LNCAP (cell line): Measurements from ENCODE around the gene BFSP2.

Source experiments
- CTCF ChIP-seq: fragments of 450-650 bp; IDR thresholded peaks from 2 replicates; pipeline ENCODE4 v1.5.1; 2017; ENCODE audit warnings: mild to moderate bottlenecking

The BFSP2 gene

GRCh38 chr3:133467780-133468179 is 67.9 kb downstream of the BFSP2 start:
- TF ChIP-seq CTCF = no peak

- TF ChIP-seq CTCF = no peak
Measured at GRCh38 chr3:133468251-133468721, 68.4 kb downstream of the BFSP2 start.

- no peak for TF ChIP-seq CTCF
Measured at GRCh38 chr3:133469140-133469731, 69.4 kb downstream of the BFSP2 start.

GRCh38 chr3:133472242-133472641 is 72.4 kb downstream of the BFSP2 start:
- no peak for TF ChIP-seq CTCF

- TF ChIP-seq CTCF = no peak
Measured at GRCh38 chr3:133472889-133473288, 73.0 kb downstream of the BFSP2 start.

- TF ChIP-seq CTCF = no peak
Measured at GRCh38 chr3:133474251-133474801, 74.5 kb downstream of the BFSP2 start.

- TF ChIP-seq CTCF = no peak
Measured at GRCh38 chr3:133474817-133475216, 75.0 kb downstream of the BFSP2 start.
